HCT116 (cell line): ENCODE measurements around the gene SH3RF2. TPM values are rescaled to one million over a fixed set of nuclear protein-coding genes. Genes with fewer than 3 reads are reported as not detected.

ENCODE experiments used
- ATAC-seq: fragments of 200-7000 bp; cut with Tn5 transposase; 2 replicates; pipeline ENCODE4 v1.9.1; 2020; ENCODE audit warnings: mild to moderate bottlenecking, moderate library complexity
- BruUV-seq: library from RNA; stranded (reverse); fragments of 400-500 nt; replicated peaks from 2 replicates; lab custom pipeline; 2021; lab: Mats Ljungman, UMichigan
- CTCF ChIA-PET: fragments of 300-600 bp; sonication (Branson Sonifier 250); formaldehyde crosslinking; loops from one replicate; lab custom pipeline; 2021; ENCODE audit warnings: antibody characterized with exemption; lab: Charles Lee
- POLR2A ChIA-PET: fragments of 300-600, 350-600 bp; sonication (Branson Sonifier 250); formaldehyde crosslinking; loops from one replicate; lab custom pipeline; 2021; ENCODE audit warnings: antibody characterized with exemption; lab: Charles Lee
- RAD21 ChIA-PET, 2 experiments: fragments of 300-600 bp; sonication (Branson Sonifier 250); formaldehyde crosslinking; loops; one replicate each; lab custom pipeline; 2023; ENCODE audit warnings: low total read pairs in 2 of 2; ENCODE audit not compliant: uncharacterized antibody in 2 of 2, unreplicated experiment in 2 of 2, low non-redundant PET in 1 of 2; lab: Charles Lee
- DNase-seq: peaks from one replicate; pipeline ENCODE4 v3.0.0-alpha.2; 2010; ENCODE audit warnings: low read depth, low spot score
- H2AFZ ChIP-seq: fragments of 200-600 bp; shearing (Covaris generic), sonication (generic); 2 replicates; pipeline ENCODE4 v1.6.1; 2017; ENCODE audit warnings: low read depth, mixed run types, mixed read lengths, antibody characterized with exemption, low read length; ENCODE audit not compliant: poor library complexity, severe bottlenecking
- H3K27ac ChIP-seq: 2 replicates; pipeline ENCODE4 v1.5.1; 2012; ENCODE audit warnings: low read depth, low read length
- H3K27me3 ChIP-seq: fragments of 200-600 bp; sonication (generic); 2 replicates; pipeline ENCODE4 v1.6.1; 2016; ENCODE audit warnings: mixed run types, low read length, mixed read lengths; ENCODE audit not compliant: insufficient read depth
- H3K36me3 ChIP-seq, 2 experiments: fragments of 200-500 bp in 1 of 2; fragments of 200-600 bp in 1 of 2; sonication (Bioruptor generic) in 1 of 2; sonication (generic) in 1 of 2; 2 replicates each; pipeline versions ENCODE4 v1.5.1 to v1.6.1; 2014 to 2016; ENCODE audit warnings: low read length in 2 of 2, inconsistent platforms in 1 of 2, mixed read lengths in 1 of 2, mixed run types in 1 of 2; ENCODE audit not compliant: insufficient read depth in 2 of 2, control insufficient read depth in 1 of 2
- H3K4me1 ChIP-seq, 2 experiments: fragments of 200-600 bp in 1 of 2; sonication (generic) in 1 of 2; 2 replicates each; pipeline versions ENCODE4 v1.5.1 to v1.6.1; 2012 to 2017; ENCODE audit warnings: low read length in 2 of 2, inconsistent platforms in 1 of 2, mild to moderate bottlenecking in 1 of 2, mixed read lengths in 1 of 2, mixed run types in 1 of 2, moderate library complexity in 1 of 2; ENCODE audit not compliant: insufficient read depth in 2 of 2, control insufficient read depth in 1 of 2
- H3K4me2 ChIP-seq: fragments of 200-600 bp; sonication (generic); 2 replicates; pipeline ENCODE4 v1.6.1; 2017; ENCODE audit warnings: mixed run types, low read length, mixed read lengths
- H3K4me3 ChIP-seq, 2 experiments: fragments of 200-600 bp in 1 of 2; sonication (generic) in 1 of 2; replicated peaks in 1 of 2; 2 replicates each; pipeline ENCODE4 v1.5.1; 2011 to 2016; ENCODE audit warnings: low read length in 2 of 2, control low read depth in 1 of 2, low read depth in 1 of 2, mild to moderate bottlenecking in 1 of 2, mixed read lengths in 1 of 2, mixed run types in 1 of 2
- H3K79me2 ChIP-seq: fragments of 200-600 bp; sonication (generic); 2 replicates; pipeline ENCODE4 v1.6.1; 2017; ENCODE audit warnings: mild to moderate bottlenecking, mixed run types, low read length, moderate library complexity, mixed read lengths; ENCODE audit not compliant: insufficient read depth
- H3K9ac ChIP-seq: fragments of 200-600 bp; sonication (generic); 2 replicates; pipeline ENCODE4 v1.6.1; 2016; ENCODE audit warnings: low read length, mixed read lengths
- H3K9me2 ChIP-seq: fragments of 200-600 bp; sonication (generic), shearing (Covaris generic); 2 replicates; pipeline ENCODE4 v1.6.1; 2017; ENCODE audit warnings: mixed run types, mild to moderate bottlenecking, moderate library complexity; ENCODE audit not compliant: insufficient read depth
- H3K9me3 ChIP-seq, 2 experiments: fragments of 200-500 bp in 1 of 2; fragments of 200-600 bp in 1 of 2; sonication (Bioruptor generic) in 1 of 2; sonication (generic) in 1 of 2; 2 replicates each; pipeline ENCODE4 v1.6.1; 2014 to 2017; ENCODE audit warnings: low read length in 2 of 2, mixed read lengths in 2 of 2, inconsistent platforms in 1 of 2, low read depth in 1 of 2, mild to moderate bottlenecking in 1 of 2, mixed run types in 1 of 2, moderate library complexity in 1 of 2; ENCODE audit not compliant: control insufficient read depth in 1 of 2, insufficient read depth in 1 of 2
- H4K20me1 ChIP-seq: fragments of 200-600 bp; sonication (generic), shearing (Covaris generic); 2 replicates; pipeline ENCODE4 v1.6.1; 2017; ENCODE audit warnings: mixed run types, mild to moderate bottlenecking, moderate library complexity; ENCODE audit not compliant: insufficient read depth
- CBX3 ChIP-seq: IDR thresholded peaks from 2 replicates; pipeline ENCODE4 v1.6.1; 2012; ENCODE audit warnings: low read depth
- CEBPB ChIP-seq: IDR thresholded peaks from 2 replicates; pipeline ENCODE4 v1.6.1; 2012; ENCODE audit warnings: low read depth
- EZH2phosphoT487 ChIP-seq: fragments of 200-600 bp; IDR thresholded peaks from 2 replicates; pipeline ENCODE4 v1.6.1; 2018; ENCODE audit warnings: antibody characterized with exemption, borderline replicate concordance
- SP1 ChIP-seq: IDR thresholded peaks from 2 replicates; pipeline ENCODE4 v1.6.1; 2012; ENCODE audit warnings: low read depth
- SRF ChIP-seq: IDR thresholded peaks from 2 replicates; pipeline ENCODE4 v1.6.1; 2012; ENCODE audit warnings: low read depth
- TCF7L2 ChIP-seq: IDR thresholded peaks from 2 replicates; pipeline ENCODE4 v1.7.0; 2011; ENCODE audit warnings: borderline replicate concordance, inconsistent platforms; ENCODE audit not compliant: insufficient read depth, insufficient read length; ENCODE audit errors: extremely low read depth
- YY1 ChIP-seq: IDR thresholded peaks from 2 replicates; pipeline ENCODE4 v1.6.1; 2011; ENCODE audit warnings: low read length, low read depth, moderate library complexity, mild to moderate bottlenecking; ENCODE audit not compliant: insufficient replicate concordance; ENCODE audit errors: extremely low read depth
- intact Hi-C: fragments of 100-400 bp; cut with micrococcal nuclease; formaldehyde crosslinking; loops from 2 replicates; pipeline ENCODE4 v1.10.0; 2022
- total RNA-seq: library from RNA; stranded (reverse); gene quantifications from one replicate; pipeline ENCODE4 v1.2.1, GENCODE V29; 2021; ENCODE audit not compliant: unreplicated experiment
- TF ChIP-seq, protein P1 (sequence below): IDR thresholded peaks from 2 replicates; pipeline ENCODE4 v1.6.1; 2012; ENCODE audit warnings: low read depth
- TF ChIP-seq, protein P2 (sequence below): IDR thresholded peaks from 2 replicates; pipeline ENCODE4 v1.6.1; 2012

SH3RF2 gene
- total RNA-seq, 1 experiment from 2014 or later, result 14.3 TPM

DNA sequence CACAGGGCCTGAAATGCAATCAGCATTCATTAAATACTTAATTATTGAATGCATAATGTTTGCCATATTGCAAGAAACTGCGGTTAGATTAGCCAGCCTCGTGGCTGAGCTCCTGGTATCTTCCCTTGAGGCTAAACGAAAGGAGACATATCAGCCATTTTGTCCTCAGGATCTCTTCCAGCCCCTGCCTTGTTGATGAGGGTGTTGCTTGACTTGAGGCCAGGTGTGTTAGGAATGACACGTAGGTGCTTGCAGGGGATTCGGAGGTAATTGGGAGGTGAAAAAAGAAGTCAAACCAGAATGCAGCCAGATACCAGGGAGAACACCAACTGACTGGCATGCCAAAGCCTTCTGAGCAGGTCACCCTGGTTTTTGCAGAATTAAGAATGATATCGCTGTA is 12.5 kb downstream of the SH3RF2 start:
- RAD21 ChIA-PET, result no interaction called here

DNA sequence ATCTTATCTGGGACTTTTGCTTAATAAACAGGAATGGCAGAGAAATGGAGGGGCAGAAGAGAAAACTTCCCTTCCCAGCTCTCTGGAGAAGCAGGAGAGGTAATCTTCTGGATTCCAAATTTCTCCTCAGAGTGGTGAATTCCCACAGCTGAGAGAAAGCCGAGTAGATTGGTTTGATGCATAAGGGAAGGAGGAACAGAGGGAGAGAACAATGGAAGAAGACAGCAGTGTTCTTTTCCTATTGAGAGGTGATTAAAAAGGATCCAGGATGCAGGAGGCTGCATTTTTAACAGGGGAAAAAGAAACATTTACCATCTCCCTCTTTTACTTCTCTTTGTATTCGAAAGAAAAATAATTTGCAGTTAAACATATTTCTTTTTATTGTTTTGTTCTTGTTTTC is 13.1 kb downstream of the SH3RF2 start:
- no TSS peak for BruUV-seq
- H3K9ac ChIP-seq, result no peak overlapping the region
- no peak overlapping the region for H3K27ac ChIP-seq

More for the DNA sequence above, 12.5 kb downstream of the SH3RF2 start:
- intact Hi-C loops, result no loop called here
- Histone ChIP-seq H2AFZ (no peak overlapping the region), H3K9me3 (no peaks in the 10 kb centered on the region), H3K4me3 (no peak overlapping the region), H3K27me3 (no peaks in the 10 kb centered on the region), H3K4me2 (no peak overlapping the region), H3K9me2 (no peaks in the 10 kb centered on the region), H4K20me1 (no peaks in the 10 kb centered on the region), H3K9ac (no peak overlapping the region), H3K79me2 (peaks cover 36% of the 10 kb centered on the region), H3K36me3 (no peaks in the 10 kb centered on the region), H3K4me1 (peaks cover 23 to 60% of the 10 kb centered on the region in 2 experiments), H3K27ac (no peak overlapping the region)
- ChIA-PET POLR2A (no interaction called here), CTCF (no interaction called here)
- no peak for DNase-seq
- TF ChIP-seq SRF (no peak), EZH2phosphoT487 (no peak), CBX3 (no peak), YY1 (no peak)
- TF ChIP-seq, protein P1, sequence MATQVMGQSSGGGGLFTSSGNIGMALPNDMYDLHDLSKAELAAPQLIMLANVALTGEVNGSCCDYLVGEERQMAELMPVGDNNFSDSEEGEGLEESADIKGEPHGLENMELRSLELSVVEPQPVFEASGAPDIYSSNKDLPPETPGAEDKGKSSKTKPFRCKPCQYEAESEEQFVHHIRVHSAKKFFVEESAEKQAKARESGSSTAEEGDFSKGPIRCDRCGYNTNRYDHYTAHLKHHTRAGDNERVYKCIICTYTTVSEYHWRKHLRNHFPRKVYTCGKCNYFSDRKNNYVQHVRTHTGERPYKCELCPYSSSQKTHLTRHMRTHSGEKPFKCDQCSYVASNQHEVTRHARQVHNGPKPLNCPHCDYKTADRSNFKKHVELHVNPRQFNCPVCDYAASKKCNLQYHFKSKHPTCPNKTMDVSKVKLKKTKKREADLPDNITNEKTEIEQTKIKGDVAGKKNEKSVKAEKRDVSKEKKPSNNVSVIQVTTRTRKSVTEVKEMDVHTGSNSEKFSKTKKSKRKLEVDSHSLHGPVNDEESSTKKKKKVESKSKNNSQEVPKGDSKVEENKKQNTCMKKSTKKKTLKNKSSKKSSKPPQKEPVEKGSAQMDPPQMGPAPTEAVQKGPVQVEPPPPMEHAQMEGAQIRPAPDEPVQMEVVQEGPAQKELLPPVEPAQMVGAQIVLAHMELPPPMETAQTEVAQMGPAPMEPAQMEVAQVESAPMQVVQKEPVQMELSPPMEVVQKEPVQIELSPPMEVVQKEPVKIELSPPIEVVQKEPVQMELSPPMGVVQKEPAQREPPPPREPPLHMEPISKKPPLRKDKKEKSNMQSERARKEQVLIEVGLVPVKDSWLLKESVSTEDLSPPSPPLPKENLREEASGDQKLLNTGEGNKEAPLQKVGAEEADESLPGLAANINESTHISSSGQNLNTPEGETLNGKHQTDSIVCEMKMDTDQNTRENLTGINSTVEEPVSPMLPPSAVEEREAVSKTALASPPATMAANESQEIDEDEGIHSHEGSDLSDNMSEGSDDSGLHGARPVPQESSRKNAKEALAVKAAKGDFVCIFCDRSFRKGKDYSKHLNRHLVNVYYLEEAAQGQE, result no peak
- BruUV-seq, result no TSS peak
- ATAC-seq, result no peak

More for the DNA sequence above, 13.1 kb downstream of the SH3RF2 start:
- no peak overlapping the region for H3K4me3 ChIP-seq
- H3K4me1 ChIP-seq, result peaks cover 22 to 55% of the 10 kb centered on the region in 2 experiments
- ATAC-seq (no peak), DNase-seq (no peak)
- no peaks in the 10 kb centered on the region for H3K9me3 ChIP-seq
- intact Hi-C loops, result no loop called here
- no peaks in the 10 kb centered on the region for H4K20me1 ChIP-seq
- RAD21 ChIA-PET, result no interaction called here
- no peaks in the 10 kb centered on the region for H3K27me3 ChIP-seq
- no peak overlapping the region for H2AFZ ChIP-seq
- no peaks in the 10 kb centered on the region for H3K9me2 ChIP-seq
- CTCF ChIA-PET, result no interaction called here
- no peak overlapping the region for H3K4me2 ChIP-seq
- peaks cover 32% of the 10 kb centered on the region for H3K79me2 ChIP-seq
- no peaks in the 10 kb centered on the region for H3K36me3 ChIP-seq
- TF ChIP-seq TCF7L2, result no peak
- TF ChIP-seq, protein P2, sequence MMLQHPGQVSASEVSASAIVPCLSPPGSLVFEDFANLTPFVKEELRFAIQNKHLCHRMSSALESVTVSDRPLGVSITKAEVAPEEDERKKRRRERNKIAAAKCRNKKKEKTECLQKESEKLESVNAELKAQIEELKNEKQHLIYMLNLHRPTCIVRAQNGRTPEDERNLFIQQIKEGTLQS, result no peak
- TF ChIP-seq CEBPB, result no peak
- no peak for TF ChIP-seq SP1
- POLR2A ChIA-PET, result no interaction called here
